LNCAP (cell line): ENCODE results near the gene EPS15.

Source experiments
- TF ChIP-seq, protein P1 (sequence below): fragments of 450-650 bp; IDR thresholded peaks from 2 replicates; pipeline ENCODE4 v1.5.1; 2017; ENCODE audit warnings: mild to moderate bottlenecking

The EPS15 gene

DNA sequence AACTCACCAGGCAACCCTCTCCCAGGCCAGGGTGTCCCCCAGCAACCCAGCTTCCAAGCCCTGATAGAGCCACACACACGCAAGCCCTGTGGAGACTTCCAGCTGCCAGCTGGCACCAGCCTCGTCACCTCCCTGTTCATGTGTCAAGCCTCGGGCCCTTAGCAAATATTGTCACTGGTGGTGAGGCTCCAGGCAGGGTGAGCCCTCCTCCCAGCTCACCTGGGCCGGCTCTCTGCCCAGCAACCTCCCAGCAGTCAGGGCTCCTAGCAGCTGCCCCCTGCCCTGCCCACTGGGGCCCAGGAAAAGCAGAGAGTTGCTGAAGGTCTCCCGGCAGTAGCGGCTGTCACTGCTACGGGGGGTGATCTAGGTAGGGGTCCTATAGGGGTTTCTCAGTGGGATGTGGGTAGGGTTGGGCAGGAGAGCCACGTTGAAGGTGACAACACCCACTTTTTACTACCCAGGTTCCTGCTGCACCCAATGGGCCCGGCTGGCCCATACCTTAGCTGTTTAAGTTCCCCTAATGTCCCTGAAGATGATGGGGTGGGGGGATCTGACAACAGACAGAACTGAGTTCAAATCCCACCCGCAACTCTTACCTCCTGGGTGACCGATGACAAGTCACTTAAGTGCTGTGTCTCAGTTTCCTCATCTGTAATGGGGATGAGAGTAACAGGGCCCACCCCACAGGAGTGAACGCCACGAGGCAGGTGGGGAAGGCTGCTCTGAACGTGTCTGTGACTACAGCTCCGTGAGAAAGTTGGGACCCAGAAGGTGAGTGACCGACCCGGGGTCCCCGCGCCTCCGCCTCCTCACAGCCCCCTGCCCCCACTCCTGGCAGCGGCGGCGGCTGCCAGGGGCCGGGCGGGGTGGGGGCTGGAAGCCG is 189.4 kb downstream of the EPS15 start:
- TF ChIP-seq, protein P1, sequence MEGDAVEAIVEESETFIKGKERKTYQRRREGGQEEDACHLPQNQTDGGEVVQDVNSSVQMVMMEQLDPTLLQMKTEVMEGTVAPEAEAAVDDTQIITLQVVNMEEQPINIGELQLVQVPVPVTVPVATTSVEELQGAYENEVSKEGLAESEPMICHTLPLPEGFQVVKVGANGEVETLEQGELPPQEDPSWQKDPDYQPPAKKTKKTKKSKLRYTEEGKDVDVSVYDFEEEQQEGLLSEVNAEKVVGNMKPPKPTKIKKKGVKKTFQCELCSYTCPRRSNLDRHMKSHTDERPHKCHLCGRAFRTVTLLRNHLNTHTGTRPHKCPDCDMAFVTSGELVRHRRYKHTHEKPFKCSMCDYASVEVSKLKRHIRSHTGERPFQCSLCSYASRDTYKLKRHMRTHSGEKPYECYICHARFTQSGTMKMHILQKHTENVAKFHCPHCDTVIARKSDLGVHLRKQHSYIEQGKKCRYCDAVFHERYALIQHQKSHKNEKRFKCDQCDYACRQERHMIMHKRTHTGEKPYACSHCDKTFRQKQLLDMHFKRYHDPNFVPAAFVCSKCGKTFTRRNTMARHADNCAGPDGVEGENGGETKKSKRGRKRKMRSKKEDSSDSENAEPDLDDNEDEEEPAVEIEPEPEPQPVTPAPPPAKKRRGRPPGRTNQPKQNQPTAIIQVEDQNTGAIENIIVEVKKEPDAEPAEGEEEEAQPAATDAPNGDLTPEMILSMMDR = no peak

DNA sequence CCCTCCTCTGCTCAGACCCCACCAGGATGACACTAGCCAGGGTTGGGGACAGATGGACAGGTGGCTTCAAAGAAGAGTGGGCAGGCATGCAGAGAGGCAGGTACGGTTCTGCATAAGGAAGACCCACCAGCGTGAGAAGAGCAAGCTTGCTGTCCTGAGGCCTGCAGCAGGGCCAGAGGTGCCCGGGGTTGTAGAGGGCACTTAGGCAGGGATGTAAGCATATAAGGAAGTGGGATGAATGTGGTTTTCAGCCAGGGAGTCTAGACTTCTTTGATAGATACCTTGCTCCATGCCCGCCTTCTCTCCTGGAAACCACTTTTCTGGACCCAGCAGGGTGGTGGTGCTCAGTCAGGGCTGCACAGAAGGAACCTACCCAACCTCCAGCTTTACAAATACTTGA is 190.1 kb downstream of the EPS15 start:
- TF ChIP-seq, protein P1 = no peak

DNA sequence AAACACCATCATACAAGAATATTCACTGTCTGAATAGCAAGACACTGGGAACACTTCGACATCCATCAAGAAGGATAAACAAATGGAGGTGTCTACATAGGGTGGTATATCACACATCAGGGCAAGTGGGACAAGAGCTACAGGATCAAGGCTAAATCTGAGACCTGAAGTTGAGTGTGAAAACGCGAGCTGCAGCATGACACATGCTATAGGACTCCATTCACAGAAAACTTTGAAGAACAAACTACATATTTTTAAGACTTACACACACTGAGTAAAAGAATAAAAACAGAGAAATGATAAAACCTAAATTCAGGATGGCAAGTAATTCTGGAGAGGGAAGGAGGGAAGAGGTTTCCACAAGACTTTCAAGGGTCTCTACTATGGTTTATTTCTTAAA is 190.8 kb downstream of the EPS15 start:
- TF ChIP-seq, protein P1 = no peak

DNA sequence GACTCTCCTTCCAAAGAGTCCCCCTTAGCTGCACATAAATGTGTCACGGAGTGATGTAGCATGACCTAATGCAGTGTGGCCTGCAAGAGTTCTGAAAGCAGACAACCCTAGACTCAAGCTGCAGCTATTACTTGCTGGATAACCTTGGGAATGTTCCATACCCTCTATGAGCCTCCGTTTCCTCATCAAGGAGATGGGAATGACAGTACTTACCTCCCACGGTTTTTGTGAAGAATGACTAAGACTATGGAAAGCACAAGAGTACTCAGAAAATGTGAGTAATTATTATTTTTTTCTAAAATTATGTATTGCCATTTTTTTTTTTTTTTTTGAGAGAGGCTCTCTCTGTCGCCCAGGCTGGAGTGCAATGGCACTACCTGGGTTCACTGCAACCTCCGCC is 191.7 kb downstream of the EPS15 start:
- TF ChIP-seq, protein P1 = no peak

DNA sequence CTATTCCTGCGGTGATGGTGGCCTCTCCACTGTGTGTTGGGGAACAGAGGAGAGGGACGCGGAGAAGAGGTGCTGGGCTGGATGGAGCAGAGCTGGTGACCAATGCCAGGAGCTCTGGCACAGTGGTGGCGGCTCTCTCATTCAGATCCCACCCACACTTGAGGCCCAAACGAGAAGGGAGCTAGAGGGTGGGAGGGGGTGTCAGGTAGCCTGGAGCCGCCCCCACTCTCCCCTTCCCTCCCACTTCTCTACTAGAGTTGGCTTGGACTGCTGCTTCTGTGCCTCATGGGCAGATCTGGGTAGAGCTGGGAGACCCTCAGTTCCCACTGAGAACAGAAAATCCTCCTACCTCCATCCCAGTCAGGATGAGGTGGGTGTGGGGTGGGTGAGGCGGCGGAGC is 192.2 kb downstream of the EPS15 start:
- TF ChIP-seq, protein P1 = no peak

DNA sequence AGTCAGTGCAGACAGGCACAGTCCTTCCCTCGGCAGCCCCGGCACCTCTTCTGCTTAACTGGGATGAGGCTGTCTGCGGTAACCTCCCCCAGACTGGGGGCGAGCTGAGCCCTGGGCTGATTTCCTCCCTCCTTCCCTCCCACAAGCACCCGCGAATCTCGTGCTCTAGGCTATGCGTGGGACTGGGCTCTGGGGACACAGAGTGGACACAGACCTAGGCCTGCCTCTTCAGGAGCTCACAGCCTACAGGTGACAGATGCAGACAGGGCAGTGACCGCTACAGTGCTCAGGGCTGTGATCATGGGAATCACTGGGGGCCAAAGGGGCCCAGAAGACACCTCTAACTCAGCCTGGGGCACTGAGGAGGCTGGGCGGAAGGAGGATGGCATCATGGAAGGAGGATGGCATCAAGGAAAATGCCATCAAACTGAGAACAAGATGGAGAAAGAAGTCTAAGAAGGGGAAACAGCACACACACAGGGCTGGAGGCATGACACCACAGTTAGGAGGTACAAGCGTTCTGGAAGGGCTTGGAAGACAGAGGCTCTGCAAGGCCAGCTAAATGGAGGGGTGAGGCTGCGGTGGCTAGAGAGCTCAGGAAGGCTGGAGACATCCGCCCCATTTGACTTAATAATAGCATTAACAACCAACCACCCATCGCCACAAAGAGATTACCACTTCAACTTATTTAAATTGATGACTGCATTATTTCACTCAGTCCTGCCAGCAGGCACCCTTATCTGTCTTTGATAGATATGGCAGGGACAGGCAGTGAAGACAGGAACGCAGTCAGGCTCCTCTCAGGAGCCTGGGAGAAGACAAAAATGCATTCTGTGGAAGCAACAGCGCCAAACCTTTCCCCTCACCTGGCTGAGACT is 192.9 kb downstream of the EPS15 start:
- TF ChIP-seq, protein P1 = no peak

DNA sequence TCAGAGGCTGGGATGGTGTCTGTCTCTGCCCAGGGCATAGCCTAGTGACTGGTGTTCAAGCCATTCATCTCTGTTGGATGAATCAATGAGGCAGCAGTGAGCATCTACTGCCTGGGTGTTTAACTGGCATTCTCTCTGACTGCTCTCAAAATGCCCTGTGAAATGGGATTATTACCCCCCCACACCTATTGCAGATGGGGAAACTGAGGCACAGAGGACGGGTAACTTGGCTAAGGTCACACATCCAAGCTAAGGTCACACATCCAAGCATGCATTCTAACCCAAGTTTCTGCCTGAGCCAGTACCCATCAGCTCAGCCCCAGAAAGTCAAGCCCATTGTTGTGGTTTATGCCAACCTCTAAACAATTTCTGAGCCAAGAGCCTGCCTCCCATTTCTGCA is 193.7 kb downstream of the EPS15 start:
- TF ChIP-seq, protein P1 = no peak
